Measurements from ENCODE around the gene GPBAR1.
"Not testable (repeated sequence)": the region's sequence is repeated elsewhere in the genome, so short reads cannot be mapped to it uniquely, and the experiment has no call there.

Gene GPBAR1

DNA sequence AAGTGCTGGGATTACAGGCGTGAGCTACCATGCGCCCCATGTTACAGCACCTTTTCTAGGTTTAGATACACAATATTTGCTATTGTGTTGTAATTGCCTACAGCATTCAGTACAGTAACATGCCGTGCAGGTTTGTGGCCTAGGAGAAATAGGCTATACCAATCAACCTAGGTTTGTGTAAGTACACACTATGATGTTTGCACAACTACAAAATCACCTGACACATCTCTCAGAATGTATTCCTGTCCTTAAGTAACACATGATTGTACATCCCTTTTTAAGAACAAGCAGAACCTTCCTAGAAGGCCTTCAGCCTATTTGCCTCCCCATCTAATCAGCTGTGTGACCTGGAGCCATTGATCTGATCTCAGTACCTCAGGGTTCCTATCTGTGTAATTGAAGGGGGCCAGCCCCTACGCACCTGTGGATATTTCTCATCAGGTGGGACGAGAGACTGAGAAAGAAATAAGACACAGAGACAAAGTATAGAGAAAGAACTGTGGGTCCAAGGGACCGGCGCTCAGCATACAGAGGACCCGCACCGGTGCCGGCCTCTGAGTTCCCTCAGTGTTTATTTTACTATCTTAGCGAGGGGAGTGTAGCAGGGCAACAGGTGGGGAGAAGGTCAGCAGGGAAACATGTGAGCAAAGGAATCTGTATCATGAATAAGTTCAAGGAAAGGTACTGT is 50.2 kb downstream of the GPBAR1 start:
- no peak for DNase-seq (ENCODE audit: low read depth)

DNA sequence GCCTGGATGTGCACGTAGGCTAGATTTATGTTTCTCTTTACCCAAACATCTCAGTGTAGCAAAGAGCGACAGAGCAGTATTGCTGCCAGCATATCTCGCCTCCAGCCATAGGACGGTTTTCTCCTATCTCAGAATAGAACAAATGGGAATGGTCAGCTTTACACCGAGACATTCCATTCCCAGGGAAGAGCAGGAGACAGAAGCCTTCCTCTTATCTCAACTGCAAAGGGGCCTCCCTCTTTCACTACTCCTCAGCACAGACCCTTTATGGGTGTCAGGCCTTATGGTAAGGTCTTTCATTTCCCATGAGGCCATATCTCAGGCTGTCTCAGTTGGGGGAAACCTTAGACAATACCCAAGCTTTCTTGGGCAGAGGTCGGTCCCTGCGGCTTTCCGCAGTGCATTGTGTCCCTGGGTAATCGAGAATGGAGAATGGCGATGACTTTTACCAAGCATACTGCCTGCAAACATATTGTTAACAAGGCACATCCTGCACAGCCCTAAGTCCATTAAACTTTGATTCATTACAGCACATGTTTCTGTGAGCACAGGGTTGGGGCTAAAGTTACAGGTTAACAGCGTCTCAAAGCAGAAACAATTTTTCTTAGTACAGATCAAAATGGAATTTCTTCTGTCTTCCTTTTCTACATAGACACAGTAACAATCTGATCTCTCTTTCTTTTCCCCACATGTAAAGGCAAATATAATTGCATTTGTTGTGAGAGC is 50.9 kb downstream of the GPBAR1 start:
- not testable (repeated sequence) for DNase-seq (ENCODE audit: low read depth)

DNA sequence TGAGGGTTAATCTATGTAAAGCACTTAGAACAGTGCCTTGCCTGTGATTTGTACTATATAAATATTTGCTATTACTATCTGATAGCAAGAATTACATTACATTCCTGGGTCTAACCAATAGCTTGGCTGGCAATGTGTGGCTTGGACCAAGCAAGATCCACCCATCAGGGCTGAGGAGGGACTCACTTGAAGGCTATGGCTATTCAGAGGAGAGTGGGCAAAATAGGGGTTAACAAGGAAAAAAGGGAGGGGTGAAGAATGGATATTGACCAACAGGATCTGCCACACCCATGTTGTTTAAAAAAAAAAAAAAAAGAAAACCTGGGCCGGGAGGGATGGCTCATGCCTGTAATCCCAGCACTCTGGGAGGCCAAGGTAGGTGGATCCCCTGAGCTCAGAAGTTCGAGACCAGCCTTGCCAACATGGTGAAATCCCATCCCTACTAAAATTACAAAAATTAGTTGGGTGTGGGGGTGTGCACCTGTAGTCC is 51.5 kb downstream of the GPBAR1 start:
- DNase-seq (ENCODE audit: low read depth): no peak

DNA sequence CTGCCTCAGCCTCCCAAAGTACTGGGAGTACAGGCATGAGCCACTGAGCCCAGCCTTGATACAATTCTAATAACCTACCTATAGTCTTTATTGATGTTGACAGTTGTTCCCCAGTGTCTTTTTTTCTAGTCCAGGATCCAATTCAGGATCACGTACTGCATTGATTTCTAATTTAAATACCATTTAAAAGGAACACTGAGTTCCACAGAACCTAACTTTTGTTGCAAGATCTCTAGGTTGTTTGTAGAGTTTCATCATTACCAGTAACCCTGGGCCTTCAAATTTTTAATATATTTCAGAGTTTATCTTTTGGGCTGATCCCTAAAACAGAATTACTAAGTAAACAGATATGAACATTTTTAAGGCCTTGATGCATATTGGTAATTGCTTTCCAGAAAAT is 52.5 kb downstream of the GPBAR1 start:
- no peak for DNase-seq (ENCODE audit: low read depth)
